Muscle of leg (tissue), 11 donors: ENCODE measurements around the gene FAM124A. TPM values are rescaled to one million over a fixed set of nuclear protein-coding genes. Genes with fewer than 3 reads are reported as not detected.

ENCODE experiments used
- DNase-seq: peaks from one replicate; pipeline ENCODE4 v3.0.0; 2013
- H3K27ac ChIP-seq: one replicate; pipeline ENCODE4 v1.5.1; 2013; ENCODE audit warnings: mild to moderate bottlenecking, low read length, control low read depth
- H3K27me3 ChIP-seq: one replicate; pipeline ENCODE4 v1.6.1; 2013; ENCODE audit warnings: low read length; ENCODE audit not compliant: control insufficient read depth, insufficient read depth
- H3K36me3 ChIP-seq: one replicate; pipeline ENCODE4 v1.6.1; 2013; ENCODE audit warnings: low read length; ENCODE audit not compliant: control insufficient read depth, insufficient read depth
- H3K4me1 ChIP-seq: one replicate; pipeline ENCODE4 v1.6.1; 2013; ENCODE audit warnings: low read length; ENCODE audit not compliant: control insufficient read depth, insufficient read depth
- H3K4me3 ChIP-seq: one replicate; pipeline ENCODE4 v1.5.1; 2013; ENCODE audit warnings: low read length, control low read depth
- H3K9me3 ChIP-seq: replicated peaks from 2 replicates; pipeline ENCODE4 v1.6.1; 2013; ENCODE audit warnings: low read depth, low read length; ENCODE audit not compliant: control insufficient read depth
- WGBS: methylation state at CpG from one replicate; pipeline ENCODE4 v1.1.5; 2013; ENCODE audit warnings: missing lambda C conversion rate; ENCODE audit not compliant: insufficient coverage; 5-methylcytosine and 5-hydroxymethylcytosine counted together
- polyA plus RNA-seq, 8 donors: library from polyadenylated mRNA; unstranded; fragments of 120-200 nt; gene quantifications; one replicate each; pipeline versions ENCODE4 v1.2.1 to v1.2.3, GENCODE V29; 2013; ENCODE audit warnings: inconsistent platforms in 1 of 8, low replicate concordance in 1 of 8; ENCODE audit not compliant: insufficient read length in 8 of 8, insufficient read depth in 1 of 8
- total RNA-seq: library from RNA; stranded (reverse); fragments of 120-200 nt; gene quantifications from one replicate; pipeline ENCODE4 v1.2.4, GENCODE V29; 2013

FAM124A gene
- total and polyA plus RNA-seq, 9 donors, result 1.2 to 2.0 (median 1.6) TPM

DNA sequence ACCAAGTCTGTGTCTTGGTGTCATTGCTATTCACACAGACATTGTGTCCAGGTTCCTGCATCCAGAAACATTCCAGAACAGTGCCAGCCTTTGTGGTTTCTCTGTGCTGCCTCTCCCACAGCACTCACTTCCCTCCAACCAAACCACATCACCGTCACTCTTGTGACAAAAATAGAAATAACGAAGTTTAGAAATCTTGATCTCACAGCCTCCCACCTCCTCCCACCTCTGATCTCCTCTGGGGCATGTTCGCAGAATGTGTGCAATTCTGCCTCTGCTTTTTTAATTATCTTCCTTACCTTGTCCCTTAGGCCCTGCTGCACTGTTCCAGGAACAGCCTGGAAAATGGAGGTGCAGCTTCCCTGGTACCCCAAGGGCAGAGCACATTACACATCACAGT is 108.6 kb downstream of the FAM124A start:
- H3K9me3 ChIP-seq, result no peaks in the 10 kb centered on the region
- 41% methylated on average over 3 of the region's 3 CpGs for WGBS
- H3K27ac ChIP-seq, result no peak overlapping the region
- no peak overlapping the region for H3K4me3 ChIP-seq
- no peaks in the 10 kb centered on the region for H3K27me3 ChIP-seq
- H3K4me1 ChIP-seq, result no peaks in the 10 kb centered on the region
- no peak for DNase-seq
- H3K36me3 ChIP-seq, result no peaks in the 10 kb centered on the region

- Histone ChIP-seq H3K4me1 (no peaks in the 10 kb centered on the region), H3K36me3 (no peaks in the 10 kb centered on the region), H3K9me3 (no peaks in the 10 kb centered on the region), H3K27ac (no peak overlapping the region), H3K4me3 (no peak overlapping the region), H3K27me3 (no peaks in the 10 kb centered on the region)
- WGBS, result 62% methylated on average over 4 of the region's 6 CpGs
- DNase-seq, result no peak
Measured at GRCh38 chr13:51331354-51331861, 109.2 kb downstream of the FAM124A start.

GRCh38 chr13:51332566-51333361 is 110.6 kb downstream of the FAM124A start:
- Histone ChIP-seq H3K4me3 (no peak overlapping the region), H3K4me1 (no peaks in the 10 kb centered on the region), H3K36me3 (no peaks in the 10 kb centered on the region), H3K9me3 (no peaks in the 10 kb centered on the region), H3K27me3 (no peaks in the 10 kb centered on the region), H3K27ac (no peak overlapping the region)
- WGBS, result 80% methylated on average over 1 of the region's 2 CpGs
- no peak for DNase-seq

DNA sequence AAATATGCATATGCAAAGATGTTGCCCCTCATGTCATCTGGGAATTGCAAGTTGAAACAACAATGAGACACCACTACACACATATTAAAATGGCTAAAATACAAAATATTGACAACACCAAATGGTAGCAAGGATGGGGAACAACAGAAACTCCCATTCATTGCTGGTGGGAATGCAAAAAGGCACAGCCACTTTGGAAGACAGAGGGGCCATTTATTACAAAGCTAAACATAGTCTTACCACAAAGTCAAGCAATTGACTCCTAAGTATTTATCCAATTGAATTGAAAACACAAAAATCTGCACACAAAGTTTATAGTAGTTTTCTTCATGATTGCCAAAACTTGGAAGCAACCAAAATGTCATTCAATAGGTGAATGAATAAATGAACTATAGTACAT is 111.2 kb downstream of the FAM124A start:
- Histone ChIP-seq H3K36me3 (no peaks in the 10 kb centered on the region), H3K27ac (no peak overlapping the region), H3K4me1 (no peaks in the 10 kb centered on the region), H3K27me3 (no peaks in the 10 kb centered on the region), H3K4me3 (no peak overlapping the region), H3K9me3 (no peaks in the 10 kb centered on the region)
- no peak for DNase-seq

GRCh38 chr13:51333826-51334225 is 111.6 kb downstream of the FAM124A start:
- no peak for DNase-seq
- no peaks in the 10 kb centered on the region for H3K4me1 ChIP-seq
- H3K9me3 ChIP-seq, result no peaks in the 10 kb centered on the region
- H3K27ac ChIP-seq, result no peak overlapping the region
- H3K27me3 ChIP-seq, result no peaks in the 10 kb centered on the region
- H3K4me3 ChIP-seq, result no peak overlapping the region
- no peaks in the 10 kb centered on the region for H3K36me3 ChIP-seq

Other genes with a start within 250 kb of the FAM124A start
- gene C13orf42, start 111.1 kb upstream of the FAM124A start, total RNA-seq, result 0.09 TPM
- under 1 TPM in 4 of 8 donors, not detected in 4; 0.04 to 0.06 (median 0.05) TPM for gene C13orf42, start 111.1 kb upstream of the FAM124A start, polyA plus RNA-seq
- not detected for gene SERPINE3, start 117.3 kb downstream of the FAM124A start, total RNA-seq
- gene SERPINE3, start 117.3 kb downstream of the FAM124A start, polyA plus RNA-seq, result under 1 TPM in 6 of 8 donors, not detected in 2; 0.07 to 0.51 (median 0.27) TPM
- gene INTS6, start 230.6 kb downstream of the FAM124A start, total RNA-seq, result 27.7 TPM
- gene INTS6, start 230.6 kb downstream of the FAM124A start, polyA plus RNA-seq, result 10 to 100 TPM; 16.9 to 23.5 (median 19.7) TPM